Brain microvascular endothelial cell (primary cell): ENCODE measurements around the gene KRT26.

Experiments used
- DNase-seq: peaks from one replicate; pipeline ENCODE4 v3.0.0-alpha.2; 2020
- H3K27ac ChIP-seq: fragments of 250-450 bp; sonication (Bioruptor Pico); 2 replicates; pipeline ENCODE4 v1.5.1; 2020; ENCODE audit warnings: mild to moderate bottlenecking, moderate library complexity
- H3K27me3 ChIP-seq: fragments of 250-450 bp; sonication (Bioruptor Pico); replicated peaks from 2 replicates; pipeline ENCODE4 v1.5.1; 2020; ENCODE audit warnings: mild to moderate bottlenecking
- H3K36me3 ChIP-seq: fragments of 250-450 bp; sonication (Bioruptor Pico); replicated peaks from 2 replicates; pipeline ENCODE4 v1.5.1; 2020; ENCODE audit warnings: mild to moderate bottlenecking
- H3K4me3 ChIP-seq: 2 replicates; pipeline ENCODE4 v1.5.1; 2011; ENCODE audit warnings: low read depth, mild to moderate bottlenecking, control low read depth, low read length, moderate library complexity
- in situ Hi-C: cut with HindIII; loops from 2 replicates; pipeline ENCODE4 v1.10.0; 2017; ENCODE audit warnings: low sequenced_read_pairs, low pct_ligation_motif_present
- TF ChIP-seq, protein P1 (sequence below): IDR thresholded peaks from 2 replicates; pipeline ENCODE4 v1.5.1; 2011; ENCODE audit warnings: low read depth, mild to moderate bottlenecking, moderate library complexity, low read length, control low read depth, inconsistent platforms; ENCODE audit errors: missing control alignments

KRT26 gene

DNA sequence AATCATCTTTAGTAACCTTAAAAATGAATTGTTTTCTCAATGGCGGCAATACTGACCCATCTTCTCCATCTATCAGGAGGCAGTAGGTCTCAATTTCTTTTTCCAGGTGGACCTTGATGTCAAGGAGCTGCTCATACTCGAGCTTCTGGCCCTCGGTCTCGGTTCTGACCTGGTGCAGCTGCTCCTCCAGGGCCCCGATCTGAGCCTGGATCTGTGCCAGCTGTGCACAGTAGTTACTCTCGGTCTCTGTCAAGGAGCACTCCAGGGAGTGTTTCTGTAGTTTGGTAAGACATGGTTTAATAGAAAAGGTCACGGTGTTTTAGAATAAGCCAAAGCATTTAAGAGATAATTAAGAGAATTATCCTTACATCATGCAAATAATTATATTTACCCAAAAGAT is 5.5 kb upstream of the KRT26 start:
- Histone ChIP-seq H3K27ac (no peak overlapping the region), H3K4me3 (no peak overlapping the region), H3K27me3 (peaks cover 13% of the 10 kb centered on the region), H3K36me3 (no peaks in the 10 kb centered on the region)
- TF ChIP-seq, protein P1, sequence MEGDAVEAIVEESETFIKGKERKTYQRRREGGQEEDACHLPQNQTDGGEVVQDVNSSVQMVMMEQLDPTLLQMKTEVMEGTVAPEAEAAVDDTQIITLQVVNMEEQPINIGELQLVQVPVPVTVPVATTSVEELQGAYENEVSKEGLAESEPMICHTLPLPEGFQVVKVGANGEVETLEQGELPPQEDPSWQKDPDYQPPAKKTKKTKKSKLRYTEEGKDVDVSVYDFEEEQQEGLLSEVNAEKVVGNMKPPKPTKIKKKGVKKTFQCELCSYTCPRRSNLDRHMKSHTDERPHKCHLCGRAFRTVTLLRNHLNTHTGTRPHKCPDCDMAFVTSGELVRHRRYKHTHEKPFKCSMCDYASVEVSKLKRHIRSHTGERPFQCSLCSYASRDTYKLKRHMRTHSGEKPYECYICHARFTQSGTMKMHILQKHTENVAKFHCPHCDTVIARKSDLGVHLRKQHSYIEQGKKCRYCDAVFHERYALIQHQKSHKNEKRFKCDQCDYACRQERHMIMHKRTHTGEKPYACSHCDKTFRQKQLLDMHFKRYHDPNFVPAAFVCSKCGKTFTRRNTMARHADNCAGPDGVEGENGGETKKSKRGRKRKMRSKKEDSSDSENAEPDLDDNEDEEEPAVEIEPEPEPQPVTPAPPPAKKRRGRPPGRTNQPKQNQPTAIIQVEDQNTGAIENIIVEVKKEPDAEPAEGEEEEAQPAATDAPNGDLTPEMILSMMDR = no peak
- in situ Hi-C loops = no loop called here
- DNase-seq = no peak

DNA sequence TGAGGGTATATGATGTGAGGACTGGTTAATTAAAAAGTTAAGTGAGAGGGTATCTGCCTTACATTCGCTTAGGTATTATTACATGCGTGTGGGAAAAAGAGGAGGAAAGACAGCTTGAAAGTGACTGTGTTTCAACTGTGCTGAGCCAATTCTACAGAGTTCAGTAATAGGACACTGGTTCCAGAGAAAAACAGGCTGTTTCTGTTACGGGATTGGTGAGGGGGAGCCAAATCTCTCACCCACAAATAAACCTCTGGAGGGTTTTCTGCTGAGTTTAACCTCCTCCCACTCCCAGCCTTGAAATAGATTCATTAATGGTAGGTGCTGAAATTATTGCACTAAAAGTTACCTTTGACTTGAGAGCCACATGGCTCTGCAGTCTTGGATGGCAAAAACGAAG is 3.9 kb upstream of the KRT26 start:
- Histone ChIP-seq H3K36me3 (no peaks in the 10 kb centered on the region), H3K27ac (no peak overlapping the region), H3K4me3 (no peak overlapping the region), H3K27me3 (peaks cover 13% of the 10 kb centered on the region)
- in situ Hi-C loops = no loop called here
- DNase-seq = no peak
- TF ChIP-seq, protein P1 = no peak

DNA sequence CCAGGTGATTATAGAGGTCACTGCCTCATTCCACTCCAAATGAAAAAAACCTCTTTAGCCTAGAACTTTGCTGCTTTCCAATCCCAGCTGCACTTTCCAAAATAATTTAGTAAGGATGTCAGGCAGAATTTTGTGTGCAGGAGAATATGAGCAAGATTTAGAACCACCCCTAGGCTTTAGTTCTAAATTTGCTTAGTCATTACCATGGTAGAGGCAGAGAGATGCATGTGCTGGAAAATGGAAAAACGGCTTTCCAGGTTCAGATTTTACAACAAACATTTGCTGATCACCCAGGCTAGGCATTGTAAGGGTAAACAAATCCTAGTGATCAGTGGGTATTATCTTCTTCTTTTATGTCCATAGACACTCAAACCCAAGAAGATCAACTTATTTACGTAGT is 6.3 kb downstream of the KRT26 start:
- no peaks in the 10 kb centered on the region for H3K36me3 ChIP-seq
- no peak for DNase-seq
- no peak overlapping the region for H3K4me3 ChIP-seq
- no peak overlapping the region for H3K27ac ChIP-seq
- in situ Hi-C loops = no loop called here
- no peaks in the 10 kb centered on the region for H3K27me3 ChIP-seq
- TF ChIP-seq, protein P1 = no peak

DNA sequence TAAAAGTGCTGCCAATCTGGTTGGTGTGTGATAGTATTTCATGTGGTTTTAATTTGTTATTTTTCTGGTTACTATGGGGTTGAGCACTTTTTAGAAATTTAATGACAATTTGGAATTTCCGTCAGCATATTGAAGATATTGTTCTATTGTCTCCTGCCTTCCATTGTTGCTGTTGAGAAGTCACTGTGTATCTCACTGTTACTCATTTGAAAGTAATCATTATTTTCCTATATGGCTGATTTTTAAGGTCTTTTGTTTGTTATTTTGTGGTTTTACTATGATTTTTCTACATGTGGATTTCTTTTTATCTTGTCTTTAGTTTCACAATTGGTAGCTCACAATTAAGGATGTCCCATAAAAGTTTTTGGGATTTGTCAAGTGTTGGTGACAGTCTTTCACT is 8.2 kb downstream of the KRT26 start:
- no peak overlapping the region for H3K27ac ChIP-seq
- in situ Hi-C loops = no loop called here

DNA sequence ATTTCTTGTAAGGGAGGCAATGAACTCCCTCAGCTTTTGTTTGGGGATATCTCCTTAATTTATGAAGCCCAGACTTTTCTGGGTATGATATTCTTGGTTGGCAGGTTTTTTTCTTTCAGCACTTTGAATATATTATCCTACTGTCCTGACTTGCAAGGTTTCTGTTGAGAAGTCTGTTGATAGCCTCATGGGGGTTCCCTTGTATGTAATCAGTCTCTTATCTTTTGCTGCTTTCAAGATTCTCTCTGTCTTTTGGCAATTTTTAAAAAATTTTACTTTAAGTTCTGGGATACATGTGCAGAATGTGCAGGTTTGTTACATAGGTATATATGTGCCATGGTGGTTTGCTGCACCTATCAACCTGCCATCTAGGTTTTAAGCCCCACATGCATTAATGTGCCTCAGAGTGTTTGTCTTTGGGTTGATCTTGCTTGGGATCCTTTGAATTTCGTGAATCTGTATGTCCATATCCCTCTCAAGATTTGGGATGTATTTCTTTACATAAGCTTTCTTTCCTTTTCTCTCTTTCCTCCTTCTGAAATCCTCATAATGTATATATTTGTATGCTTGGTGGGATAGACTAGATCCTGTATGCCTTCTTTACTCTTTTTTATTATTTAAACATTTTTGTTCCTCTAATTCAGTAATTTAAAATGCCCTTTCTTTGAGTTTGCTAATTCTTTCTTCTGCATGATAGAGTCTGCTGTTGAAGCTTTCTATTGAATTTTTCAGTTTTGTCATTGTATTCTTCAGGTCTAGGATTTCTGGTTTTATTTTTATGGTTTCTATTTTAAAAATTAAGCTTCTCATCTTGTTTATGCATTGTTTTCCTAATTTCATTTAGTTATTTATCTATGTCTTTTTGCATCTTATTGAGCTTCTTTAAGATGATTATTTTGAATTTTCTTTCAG is 11.6 kb downstream of the KRT26 start:
- Histone ChIP-seq H3K27ac (no peak overlapping the region), H3K36me3 (no peaks in the 10 kb centered on the region), H3K27me3 (no peaks in the 10 kb centered on the region), H3K4me3 (no peak overlapping the region)
- TF ChIP-seq, protein P1 = no peak
- DNase-seq = no peak
- in situ Hi-C loops = no loop called here

More for the DNA sequence above, 8.2 kb downstream of the KRT26 start:
- no peak overlapping the region for H3K4me3 ChIP-seq
- no peaks in the 10 kb centered on the region for H3K36me3 ChIP-seq
- no peak for DNase-seq
- H3K27me3 ChIP-seq = no peaks in the 10 kb centered on the region
- TF ChIP-seq, protein P1 = no peak
